ENCODE results near the gene SPACA6. TPM values are rescaled to one million over a fixed set of nuclear protein-coding genes. Genes with fewer than 3 reads are reported as not detected.

SPACA6 gene
- total RNA-seq, 1 donor from 2014 or later = 62.5 TPM

- peaks cover 15% of the 10 kb centered on the region for H3K27me3 Mint-ChIP-seq (ENCODE audit: low read depth, unreplicated experiment)
- Histone ChIP-seq H3K9me3 (ENCODE audit: insufficient read depth, low read depth, low read length) (peaks cover 2% of the 10 kb centered on the region), H4K20me1 (ENCODE audit: insufficient read depth, low read length) (peaks cover 7% of the 10 kb centered on the region), H3K9ac (ENCODE audit: low read length) (no peak overlapping the region), H3K79me2 (ENCODE audit: insufficient read depth, low read length) (no peaks in the 10 kb centered on the region), H2AFZ (ENCODE audit: low read depth, low read length) (no peak overlapping the region), H3K27me3 (ENCODE audit: insufficient read depth, low read length) (no peaks in the 10 kb centered on the region), H3K4me2 (ENCODE audit: low read length) (no peak overlapping the region), H3K4me1 (ENCODE audit: insufficient read depth, low read length) (no peaks in the 10 kb centered on the region), H3K27ac (ENCODE audit: low read depth, low read length) (no peak overlapping the region), H3K4me3 (ENCODE audit: insufficient read depth, low read depth, low read length) (no peak overlapping the region), H3K36me3 (ENCODE audit: insufficient read depth, low read length) (peaks cover 7% of the 10 kb centered on the region)
- TF ChIP-seq EZH2 (IDR thresholded peaks at IDR 0.05; ENCODE audit: insufficient read depth, low read length) = no peak
- no peak for TF ChIP-seq CTCF (IDR thresholded peaks at IDR 0.05; ENCODE audit: insufficient read depth, low read depth, low read length)
- no peak for DNase-seq (ENCODE audit: low read depth)
- no peak for FAIRE-seq
- H3K4me3 Mint-ChIP-seq (ENCODE audit: unreplicated experiment) = no peak overlapping the region
- peaks cover 9% of the 10 kb centered on the region for H3K9me3 Mint-ChIP-seq (ENCODE audit: unreplicated experiment)
- H3K4me1 Mint-ChIP-seq (ENCODE audit: low read depth, unreplicated experiment) = peaks cover 10% of the 10 kb centered on the region
- no peak overlapping the region for H3K27ac Mint-ChIP-seq (ENCODE audit: unreplicated experiment)
- peaks cover 13% of the 10 kb centered on the region for H3K36me3 Mint-ChIP-seq (ENCODE audit: low read depth, unreplicated experiment)
Observed at GRCh38 chr19:51711702-51712101, 18.6 kb downstream of the SPACA6 start.

GRCh38 chr19:51712461-51713081, 19.4 kb downstream of the SPACA6 start:
- Histone ChIP-seq H3K27ac (ENCODE audit: low read depth, low read length) (no peak overlapping the region), H4K20me1 (ENCODE audit: insufficient read depth, low read length) (peaks cover 7% of the 10 kb centered on the region), H3K27me3 (ENCODE audit: insufficient read depth, low read length) (no peaks in the 10 kb centered on the region), H3K36me3 (ENCODE audit: insufficient read depth, low read length) (peaks cover 3% of the 10 kb centered on the region), H3K4me2 (ENCODE audit: low read length) (no peak overlapping the region), H2AFZ (ENCODE audit: low read depth, low read length) (no peak overlapping the region), H3K4me1 (ENCODE audit: insufficient read depth, low read length) (no peaks in the 10 kb centered on the region), H3K9me3 (ENCODE audit: insufficient read depth, low read depth, low read length) (peaks cover 2% of the 10 kb centered on the region), H3K9ac (ENCODE audit: low read length) (no peak overlapping the region), H3K4me3 (ENCODE audit: insufficient read depth, low read depth, low read length) (no peak overlapping the region), H3K79me2 (ENCODE audit: insufficient read depth, low read length) (no peaks in the 10 kb centered on the region)
- H3K4me3 Mint-ChIP-seq (ENCODE audit: unreplicated experiment) = peak overlapping the region; percentile 64
- peaks cover 10% of the 10 kb centered on the region for H3K4me1 Mint-ChIP-seq (ENCODE audit: low read depth, unreplicated experiment)
- no peak for FAIRE-seq
- peaks cover 7% of the 10 kb centered on the region for H3K36me3 Mint-ChIP-seq (ENCODE audit: low read depth, unreplicated experiment)
- H3K27ac Mint-ChIP-seq (ENCODE audit: unreplicated experiment) = no peak overlapping the region
- peak; percentile 16 for TF ChIP-seq CTCF (IDR thresholded peaks at IDR 0.05; ENCODE audit: insufficient read depth, low read depth, low read length)
- no peak for TF ChIP-seq EZH2 (IDR thresholded peaks at IDR 0.05; ENCODE audit: insufficient read depth, low read length)
- peaks cover 23% of the 10 kb centered on the region for H3K27me3 Mint-ChIP-seq (ENCODE audit: low read depth, unreplicated experiment)
- no peak for DNase-seq (ENCODE audit: low read depth)
- peaks cover 5% of the 10 kb centered on the region for H3K9me3 Mint-ChIP-seq (ENCODE audit: unreplicated experiment)

Measured in astrocyte (in vitro differentiated cells and primary cell).